Measurements from ENCODE around the gene CTNNAL1.

DNA sequence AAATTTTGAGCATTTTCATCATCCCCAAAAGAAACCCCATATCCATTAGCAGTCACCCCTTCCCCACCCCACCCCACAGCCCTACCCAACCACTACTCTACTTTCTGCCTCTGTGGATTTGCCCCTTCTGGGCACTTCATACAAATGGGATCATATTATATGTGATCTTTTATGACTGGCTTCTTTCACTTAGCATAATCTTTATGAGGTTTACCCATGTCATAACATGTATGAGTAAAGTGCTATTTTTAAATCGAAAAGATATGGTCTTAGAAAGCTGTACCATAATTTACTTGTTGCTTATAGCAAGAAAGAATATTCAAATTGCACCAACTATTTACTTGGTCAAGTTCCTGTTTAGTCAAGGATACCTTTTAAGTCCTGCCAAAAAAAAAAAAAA, 92.1 kb downstream of the CTNNAL1 start:
- TF ChIP-seq CTCF (optimal IDR thresholded peaks at IDR 0.05 in 1 of 3, IDR thresholded peaks at IDR 0.05 in 1 of 3, conservative IDR thresholded peaks at IDR 0.05 in 1 of 3; ENCODE audit: extremely low read depth in 1 of 3, insufficient read depth in 2 of 3, low read length in 3 of 3) (no peak), EZH2 (IDR thresholded peaks at IDR 0.05; ENCODE audit: low read length) (no peak)
